HG03108 (cell line): ENCODE measurements around the gene PCP2.

Source experiments
- ATAC-seq: cut with Tn5 transposase; IDR thresholded peaks from one replicate; pipeline ENCODE4 v1.9.1; 2021; ENCODE audit warnings: moderate library complexity; ENCODE audit not compliant: unreplicated experiment

PCP2 gene

DNA sequence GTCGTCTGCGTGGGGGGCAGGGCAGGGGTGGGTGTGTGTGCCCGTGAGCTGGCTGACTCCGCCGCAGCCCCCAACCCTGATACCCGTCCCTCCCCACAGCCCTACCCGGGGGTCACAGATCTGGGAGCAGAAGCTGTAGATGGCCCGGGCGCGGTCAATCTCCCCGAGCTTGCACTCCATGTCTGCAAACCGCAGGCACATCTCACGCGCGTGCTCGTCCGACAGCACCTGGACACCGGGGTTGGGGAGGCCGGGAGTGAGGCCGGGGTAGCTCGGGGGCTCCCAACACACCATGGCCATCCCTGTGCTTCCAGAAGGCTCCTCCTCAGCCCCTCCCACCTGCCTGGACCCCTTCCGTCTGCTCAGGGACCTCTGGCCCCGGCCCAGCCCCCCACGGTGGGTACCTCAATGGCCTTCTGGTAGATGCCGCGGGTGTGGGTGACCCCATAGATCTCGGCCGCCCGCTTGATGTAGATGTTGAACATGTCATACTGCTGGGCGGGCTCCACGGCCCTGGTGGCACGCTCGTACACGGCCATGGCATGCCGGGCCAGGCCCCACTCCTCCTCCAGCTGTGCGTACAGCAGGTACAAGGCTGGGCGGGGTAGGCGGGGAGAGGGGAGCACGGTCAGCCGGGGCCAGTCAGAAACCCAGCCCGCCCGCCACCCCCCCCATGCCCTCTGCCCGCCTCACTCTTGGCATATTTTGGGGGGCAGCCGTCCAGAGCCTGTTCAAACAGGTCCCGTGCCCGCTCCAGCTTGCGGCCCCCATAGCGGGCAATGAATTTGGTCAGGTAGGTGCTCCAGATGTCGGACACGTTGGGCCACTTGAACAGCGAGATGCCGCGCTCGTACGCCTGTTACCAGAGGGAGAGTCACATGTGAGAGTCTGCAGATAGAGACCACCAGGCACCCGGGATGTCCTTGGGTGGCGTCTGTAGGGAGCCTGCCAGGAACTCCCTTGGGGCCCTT lies 12.8 kb downstream of the PCP2 start:
- no peak for ATAC-seq

GRCh38 chr19:7619671-7620441 lies 13.7 kb downstream of the PCP2 start:
- ATAC-seq = no peak

- ATAC-seq = no peak
Observed at GRCh38 chr19:7618771-7619510, 14.6 kb downstream of the PCP2 start.

DNA sequence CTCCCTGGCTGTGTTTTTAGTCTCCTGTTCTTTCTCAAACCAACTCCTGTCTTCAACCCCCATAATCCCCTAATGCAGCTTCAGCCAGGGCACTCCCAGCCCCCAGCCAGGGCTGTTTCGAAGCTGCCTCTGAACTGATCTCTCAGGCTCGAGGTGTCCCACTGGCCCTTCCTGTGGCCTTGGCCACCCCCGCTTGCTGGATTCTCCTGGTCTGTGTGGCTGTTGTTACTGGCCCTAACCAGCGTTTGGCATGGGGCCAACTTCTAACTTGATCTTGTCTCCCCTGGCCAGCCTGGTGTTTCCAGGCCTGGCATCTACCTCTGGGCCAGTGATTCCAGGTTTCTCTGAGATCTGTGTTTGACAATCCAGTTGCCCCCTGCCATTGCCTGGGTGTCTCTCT lies 15.2 kb downstream of the PCP2 start:
- ATAC-seq = no peak

DNA sequence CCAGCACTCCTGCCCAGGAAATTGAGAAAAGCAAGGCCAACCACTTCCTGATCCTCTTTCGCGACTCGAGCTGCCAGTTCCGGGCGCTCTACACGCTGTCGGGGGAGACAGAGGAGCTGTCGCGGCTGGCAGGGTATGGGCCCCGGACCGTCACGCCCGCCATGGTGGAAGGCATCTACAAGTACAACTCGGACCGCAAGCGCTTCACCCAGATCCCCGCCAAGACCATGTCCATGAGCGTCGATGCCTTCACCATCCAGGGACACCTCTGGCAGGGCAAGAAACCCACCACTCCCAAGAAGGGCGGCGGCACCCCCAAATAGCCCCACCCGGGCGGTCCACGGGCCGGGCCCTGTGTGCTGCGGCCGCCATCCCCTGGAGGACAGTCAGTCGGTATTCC lies 15.8 kb downstream of the PCP2 start:
- ATAC-seq = no peak

DNA sequence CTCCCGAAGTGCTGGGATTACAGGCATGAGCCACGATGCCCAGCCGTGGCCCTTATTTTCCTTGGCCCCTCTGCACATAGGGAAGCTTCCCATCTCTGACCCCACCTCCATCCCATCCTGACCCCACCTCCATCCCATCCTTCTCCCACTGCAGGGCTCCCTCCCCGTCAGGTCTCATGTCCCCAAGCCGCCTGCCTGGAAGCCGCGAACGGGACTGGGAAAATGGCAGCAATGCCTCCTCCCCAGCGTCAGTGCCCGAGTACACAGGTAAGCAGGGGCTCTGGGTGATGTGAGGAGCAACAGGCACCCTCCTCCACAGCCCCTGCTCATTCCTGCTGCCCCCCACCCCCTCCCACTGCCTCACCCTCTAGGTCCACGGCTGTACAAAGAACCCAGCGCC lies 16.3 kb downstream of the PCP2 start:
- ATAC-seq = no peak

DNA sequence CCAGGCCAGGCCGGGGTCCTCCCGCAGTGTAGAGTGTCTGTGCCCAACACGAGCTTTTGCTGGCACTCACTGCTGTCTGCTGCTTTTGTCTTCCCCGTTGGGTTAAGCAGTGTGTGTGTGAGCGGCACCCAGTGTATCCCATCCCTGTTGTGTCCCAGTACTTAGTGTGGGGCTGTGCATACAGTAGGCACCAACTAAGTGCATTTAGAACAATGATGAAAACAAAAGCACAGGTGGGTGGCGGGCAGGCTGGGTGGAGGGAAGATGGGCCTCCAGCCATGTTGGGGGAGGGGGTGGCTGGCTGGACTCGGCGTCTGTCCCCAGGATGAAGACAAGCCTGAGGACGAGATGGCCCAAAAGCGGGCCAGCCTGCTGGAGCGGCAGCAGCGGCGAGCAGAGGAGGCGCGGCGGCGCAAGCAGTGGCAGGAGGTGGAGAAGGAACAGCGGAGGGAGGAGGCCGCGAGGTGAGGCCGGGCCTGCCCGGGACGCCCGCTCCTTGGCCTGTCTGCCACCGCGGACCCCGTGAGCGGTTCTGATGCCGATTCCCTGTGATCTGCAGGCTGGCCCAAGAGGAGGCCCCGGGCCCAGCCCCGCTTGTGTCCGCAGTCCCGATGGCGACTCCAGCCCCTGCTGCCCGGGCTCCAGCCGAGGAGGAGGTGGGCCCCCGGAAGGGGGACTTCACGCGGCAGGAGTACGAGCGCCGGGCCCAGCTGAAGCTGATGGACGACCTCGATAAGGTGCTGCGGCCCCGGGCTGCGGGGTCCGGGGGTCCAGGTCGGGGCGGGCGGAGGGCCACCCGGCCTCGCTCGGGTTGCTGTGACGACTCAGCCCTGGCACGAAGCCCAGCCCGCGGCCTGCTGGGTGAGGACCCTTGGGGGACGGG lies 18.4 kb downstream of the PCP2 start:
- ATAC-seq = no peak

- no peak for ATAC-seq
Observed at GRCh38 chr19:7612282-7613274, 20.9 kb downstream of the PCP2 start.

- no peak for ATAC-seq
Observed at GRCh38 chr19:7611541-7612279, 21.8 kb downstream of the PCP2 start.

DNA sequence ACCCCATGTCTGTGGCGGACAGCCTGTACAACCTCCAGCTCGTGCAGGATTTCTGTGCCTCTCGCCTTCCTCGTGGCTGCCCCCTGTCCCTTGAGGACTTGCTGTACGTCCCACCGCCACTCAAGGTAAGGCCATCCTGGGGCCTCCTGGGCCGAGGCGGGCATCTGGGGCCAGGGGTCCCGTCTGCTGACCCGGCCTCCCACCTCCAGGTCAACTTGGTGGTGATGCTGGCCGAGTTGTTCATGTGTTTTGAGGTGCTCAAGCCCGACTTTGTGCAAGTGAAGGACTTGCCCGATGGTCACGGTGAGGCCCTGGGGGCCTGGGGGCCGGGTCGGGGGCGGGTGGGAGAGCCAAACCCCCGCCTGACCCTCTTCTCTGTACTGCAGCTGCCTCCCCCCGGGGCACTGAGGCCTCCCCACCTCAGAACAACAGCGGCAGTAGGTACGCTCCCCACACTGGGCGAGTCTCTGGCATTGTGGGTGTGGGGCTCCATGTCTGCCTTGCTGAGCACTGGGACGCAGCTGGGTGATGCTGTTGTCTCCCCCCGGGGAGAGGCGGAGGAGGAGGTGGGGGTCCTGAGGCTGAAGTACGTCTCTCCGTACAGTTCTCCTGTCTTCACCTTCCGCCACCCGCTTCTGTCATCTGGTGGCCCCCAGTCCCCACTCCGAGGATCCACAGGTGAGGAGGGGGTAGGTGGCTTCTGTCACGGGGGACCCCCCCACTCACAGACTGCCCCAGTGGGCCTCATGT lies 22.9 kb downstream of the PCP2 start:
- ATAC-seq = no peak

DNA sequence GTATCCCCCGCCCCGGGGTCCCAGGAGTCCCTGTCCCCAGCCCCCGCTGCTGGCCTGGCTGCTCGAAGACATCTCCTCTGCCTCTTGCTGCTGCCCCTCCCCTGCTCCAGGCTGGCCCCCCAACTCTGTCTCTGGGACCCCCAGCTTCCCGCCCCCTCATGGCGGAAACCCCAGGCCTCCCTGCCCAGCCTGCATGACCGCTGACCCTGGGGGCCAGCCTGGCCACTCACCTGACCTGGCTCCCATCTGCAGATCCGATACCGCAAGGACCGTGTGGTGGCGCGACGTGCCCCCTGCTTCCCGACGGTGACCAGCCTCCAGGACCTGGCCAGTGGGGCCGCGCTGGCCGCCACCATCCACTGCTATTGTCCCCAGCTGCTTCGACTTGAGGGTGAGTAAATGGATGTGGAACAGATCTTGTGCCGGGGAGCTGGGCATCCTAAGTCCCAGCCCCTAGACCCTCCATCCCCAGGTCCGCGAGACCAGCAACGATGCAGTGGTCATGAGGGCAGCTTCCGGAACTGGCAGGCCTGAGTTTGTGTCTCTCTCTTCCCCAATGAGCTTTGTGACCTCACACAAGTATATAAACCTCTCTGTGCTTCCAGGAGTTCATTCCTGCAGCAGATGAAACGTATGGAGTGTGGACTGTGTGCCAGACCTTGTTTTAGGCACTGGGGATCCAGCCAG lies 25.5 kb downstream of the PCP2 start:
- ATAC-seq = no peak

- no peak for ATAC-seq
Observed at GRCh38 chr19:7607212-7607873, 26.2 kb downstream of the PCP2 start.

DNA sequence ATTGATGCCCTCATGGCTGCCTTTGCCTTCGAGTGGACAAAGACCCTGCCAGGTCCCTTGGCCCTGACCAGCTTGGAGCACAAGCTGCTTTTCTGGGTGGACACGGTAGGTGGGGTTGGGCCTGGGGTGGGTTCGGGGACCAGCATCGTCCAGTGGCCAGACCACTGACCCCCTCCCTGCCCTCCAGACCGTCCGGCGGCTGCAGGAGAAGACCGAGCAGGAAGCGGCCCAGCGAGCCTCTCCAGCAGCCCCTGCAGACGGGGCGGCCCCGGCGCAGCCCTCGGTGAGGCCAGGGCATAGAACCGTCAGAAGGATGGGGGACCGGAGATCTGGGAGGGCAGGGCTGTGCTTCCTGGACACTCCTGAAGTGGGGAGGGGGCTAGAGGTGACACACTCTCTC lies 27.2 kb downstream of the PCP2 start:
- ATAC-seq = no peak

DNA sequence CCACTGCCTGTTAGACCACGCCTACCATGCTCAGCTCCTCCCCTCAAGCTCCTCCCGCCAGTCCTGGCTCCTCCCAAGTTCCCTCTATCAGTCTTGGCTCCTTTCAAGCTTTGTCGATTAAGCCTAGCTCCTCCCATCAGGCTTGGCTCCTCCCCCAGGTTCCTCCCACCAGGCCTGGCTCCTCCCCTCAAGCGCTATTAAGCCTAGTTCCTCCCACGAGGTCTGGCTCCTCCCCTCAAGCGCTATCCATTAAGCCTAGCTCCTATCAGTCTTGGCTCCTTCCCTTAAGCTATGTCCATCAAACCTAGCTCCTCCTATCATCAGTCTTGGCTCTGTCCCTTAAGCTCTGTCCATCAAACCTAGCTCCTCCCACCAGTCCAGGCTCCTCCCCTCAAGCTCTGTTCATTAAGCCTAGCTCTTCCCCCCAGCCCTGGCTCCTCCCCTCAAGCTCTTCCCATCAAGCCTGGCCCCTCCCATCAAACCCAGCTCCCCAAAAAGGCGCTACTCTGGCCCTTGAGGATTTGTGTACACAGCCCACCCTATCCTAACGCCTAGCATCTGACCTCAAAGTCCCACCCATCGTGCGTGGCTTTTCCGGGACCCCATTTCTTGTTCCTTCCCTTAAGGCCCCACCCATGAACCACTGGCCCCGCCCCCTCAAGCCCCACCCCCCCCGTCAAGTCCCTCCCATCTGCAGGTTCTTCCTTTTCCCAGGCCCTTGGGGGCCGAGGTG lies 27.9 kb downstream of the PCP2 start:
- ATAC-seq = no peak

DNA sequence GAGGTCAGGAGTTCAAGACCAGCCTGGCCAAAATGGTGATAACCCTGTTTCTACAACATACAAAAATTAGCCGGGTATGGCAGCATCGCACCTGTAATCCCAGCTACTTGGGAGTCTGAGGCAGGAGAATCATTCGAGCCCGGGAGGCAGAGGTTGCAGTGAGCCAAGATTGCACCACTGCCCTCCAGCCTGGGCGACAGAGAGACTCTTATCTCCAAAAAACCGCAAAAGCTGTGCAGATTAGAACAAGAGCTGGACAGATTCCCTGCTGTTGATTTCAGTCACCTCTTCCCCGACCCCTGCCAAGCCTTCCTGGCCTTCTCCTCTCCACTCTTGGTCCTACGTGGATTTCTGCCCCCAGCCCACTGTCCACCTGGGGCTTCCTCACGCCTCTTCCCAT lies 29.6 kb downstream of the PCP2 start:
- ATAC-seq = no peak

GRCh38 chr19:7602935-7603497 lies 30.5 kb downstream of the PCP2 start:
- ATAC-seq = no peak
